Measurements from ENCODE around the gene TAMM41.

Gene TAMM41

GRCh38 chr3:11769704-11770476 lies 76.8 kb downstream of the TAMM41 start:
- TF ChIP-seq CEBPB (IDR thresholded peaks at IDR 0.05) (no peak), TEAD4 (IDR thresholded peaks at IDR 0.05) (no peak), ZBTB7A (IDR thresholded peaks at IDR 0.05; ENCODE audit: low read depth) (peak; percentile 14; the same call in 1 of the 2 replicates)

DNA sequence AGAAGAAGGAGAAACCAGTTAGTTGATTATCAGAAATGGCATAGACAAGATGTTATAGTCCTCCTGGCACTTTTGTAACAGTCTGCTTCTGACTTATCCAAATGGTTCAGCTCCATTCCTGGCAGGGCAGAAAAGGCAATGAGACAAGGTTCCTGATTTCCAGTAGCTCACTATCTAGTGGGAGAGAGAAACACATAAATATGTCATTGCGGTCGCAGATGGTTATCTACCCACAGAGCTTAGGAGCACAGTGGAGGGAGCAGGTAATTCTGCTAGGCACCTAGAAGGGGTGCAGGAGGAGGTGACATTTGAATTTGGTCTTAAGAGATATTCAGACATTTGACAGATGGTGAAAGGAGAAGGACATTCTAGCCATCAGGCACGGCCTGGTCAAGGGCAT lies 78.1 kb downstream of the TAMM41 start:
- no peak for TF ChIP-seq NFIC (IDR thresholded peaks at IDR 0.05)
- TF ChIP-seq YY1 (IDR thresholded peaks at IDR 0.05; ENCODE audit: low read depth): no peak
- TF ChIP-seq REST (IDR thresholded peaks at IDR 0.05; ENCODE audit: low read depth): no peak
- TF ChIP-seq EGR1 (IDR thresholded peaks at IDR 0.05): no peak
- no peak for TF ChIP-seq ZBTB7A (IDR thresholded peaks at IDR 0.05; ENCODE audit: low read depth)
- no peak for TF ChIP-seq RAD21 (IDR thresholded peaks at IDR 0.05; ENCODE audit: low read depth)
- TF ChIP-seq CREB1 (IDR thresholded peaks at IDR 0.05; ENCODE audit: low read depth): no peak
- TF ChIP-seq CEBPB (IDR thresholded peaks at IDR 0.05): no peak
- TF ChIP-seq USF1 (IDR thresholded peaks at IDR 0.05): no peak
- TF ChIP-seq TCF12 (IDR thresholded peaks at IDR 0.05; ENCODE audit: low read depth): no peak
- no peak for TF ChIP-seq FOXM1 (IDR thresholded peaks at IDR 0.05; ENCODE audit: borderline replicate concordance, low read depth)
- TF ChIP-seq EP300 (IDR thresholded peaks at IDR 0.05; ENCODE audit: borderline replicate concordance): no peak
- no peak for TF ChIP-seq TEAD4 (IDR thresholded peaks at IDR 0.05)
- TF ChIP-seq, protein P1, sequence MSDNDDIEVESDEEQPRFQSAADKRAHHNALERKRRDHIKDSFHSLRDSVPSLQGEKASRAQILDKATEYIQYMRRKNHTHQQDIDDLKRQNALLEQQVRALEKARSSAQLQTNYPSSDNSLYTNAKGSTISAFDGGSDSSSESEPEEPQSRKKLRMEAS (IDR thresholded peaks at IDR 0.05): no peak
- TF ChIP-seq TAF1 (IDR thresholded peaks at IDR 0.05; ENCODE audit: low read depth): no peak

- TF ChIP-seq FOXM1 (IDR thresholded peaks at IDR 0.05; ENCODE audit: borderline replicate concordance, low read depth) (no peak), CEBPB (IDR thresholded peaks at IDR 0.05) (no peak)
Observed at GRCh38 chr3:11764931-11765363, 81.7 kb downstream of the TAMM41 start.

DNA sequence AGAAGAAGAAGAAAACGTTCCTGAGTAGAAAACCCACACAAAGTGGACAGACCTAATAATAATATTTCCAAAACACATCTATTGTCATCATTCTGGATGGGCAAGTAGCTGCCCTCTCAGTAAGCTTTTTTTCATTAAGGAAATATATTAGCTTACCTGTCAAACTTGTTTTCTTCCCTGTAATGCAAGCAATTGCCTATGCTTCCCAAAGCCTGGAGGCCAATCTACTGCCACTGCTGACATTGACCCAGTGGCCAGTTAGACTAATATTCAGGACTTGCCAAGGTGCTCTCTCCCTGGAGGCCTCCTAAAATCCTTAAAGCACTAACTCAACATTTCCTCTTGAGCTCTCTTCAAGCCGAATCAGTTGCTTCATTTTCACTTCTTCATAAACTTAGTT lies 86.7 kb downstream of the TAMM41 start:
- no peak for TF ChIP-seq RAD21 (IDR thresholded peaks at IDR 0.05; ENCODE audit: low read depth)

DNA sequence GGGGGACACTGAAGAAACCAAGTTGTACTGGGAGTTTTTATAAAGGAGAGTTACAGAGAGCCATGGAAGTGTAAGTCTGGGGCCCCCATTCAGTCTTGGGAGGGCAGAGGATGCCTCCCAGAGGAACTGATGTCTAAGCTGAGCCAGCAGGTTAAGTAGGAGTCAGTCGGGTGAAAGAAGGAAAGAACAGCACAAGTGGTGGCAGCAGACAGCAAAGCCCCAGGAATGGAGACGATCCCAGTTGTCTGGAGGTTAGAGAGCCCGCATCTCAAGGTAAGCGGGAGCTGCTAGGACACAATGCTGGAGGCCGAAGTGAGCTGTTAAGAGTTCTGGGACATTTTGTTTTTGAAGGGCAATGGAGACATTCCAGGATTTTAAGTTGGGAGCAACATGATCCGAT lies 88.8 kb downstream of the TAMM41 start:
- TF ChIP-seq CREB1 (IDR thresholded peaks at IDR 0.05; ENCODE audit: low read depth) (no peak), REST (IDR thresholded peaks at IDR 0.05; ENCODE audit: low read depth) (no peak), TCF12 (IDR thresholded peaks at IDR 0.05; ENCODE audit: low read depth) (no peak)

DNA sequence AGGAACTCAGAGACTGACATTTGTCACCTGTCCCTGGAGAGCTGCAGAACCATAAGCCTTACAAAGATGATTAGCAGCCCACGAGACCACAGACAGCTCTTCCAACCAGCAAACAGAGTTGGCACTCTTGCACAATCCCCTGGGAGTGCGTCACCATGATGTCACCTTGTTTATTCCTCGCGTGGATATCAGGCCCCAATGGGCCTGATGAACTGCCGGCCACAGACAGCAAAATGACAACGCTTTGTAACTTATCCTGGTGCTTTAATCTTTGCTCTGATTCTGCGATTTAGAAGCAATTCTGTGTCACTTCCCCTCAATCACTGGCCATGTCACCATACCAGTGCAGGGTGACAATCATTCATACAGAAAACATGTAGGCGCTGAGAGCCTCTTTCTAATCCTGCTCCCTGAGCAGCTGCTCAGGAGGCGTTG lies 89.2 kb downstream of the TAMM41 start:
- TF ChIP-seq TAF1 (IDR thresholded peaks at IDR 0.05; ENCODE audit: low read depth) (no peak), CEBPB (IDR thresholded peaks at IDR 0.05) (peak; percentile 31; the same call in 1 of the 2 replicates)

- TF ChIP-seq, protein P1 (IDR thresholded peaks at IDR 0.05): no peak
- no peak for TF ChIP-seq EP300 (IDR thresholded peaks at IDR 0.05; ENCODE audit: borderline replicate concordance)
- no peak for TF ChIP-seq ZBTB7A (IDR thresholded peaks at IDR 0.05; ENCODE audit: low read depth)
- TF ChIP-seq NFIC (IDR thresholded peaks at IDR 0.05): no peak
- TF ChIP-seq USF1 (IDR thresholded peaks at IDR 0.05): no peak
- TF ChIP-seq CEBPB (IDR thresholded peaks at IDR 0.05): no peak
- TF ChIP-seq TAF1 (IDR thresholded peaks at IDR 0.05; ENCODE audit: low read depth): no peak
- TF ChIP-seq TEAD4 (IDR thresholded peaks at IDR 0.05): no peak
- TF ChIP-seq REST (IDR thresholded peaks at IDR 0.05; ENCODE audit: low read depth): no peak
- TF ChIP-seq TCF12 (IDR thresholded peaks at IDR 0.05; ENCODE audit: low read depth): no peak
- no peak for TF ChIP-seq EGR1 (IDR thresholded peaks at IDR 0.05)
- TF ChIP-seq YY1 (IDR thresholded peaks at IDR 0.05; ENCODE audit: low read depth): no peak
- TF ChIP-seq RAD21 (IDR thresholded peaks at IDR 0.05; ENCODE audit: low read depth): no peak
- TF ChIP-seq CREB1 (IDR thresholded peaks at IDR 0.05; ENCODE audit: low read depth): no peak
- TF ChIP-seq FOXM1 (IDR thresholded peaks at IDR 0.05; ENCODE audit: borderline replicate concordance, low read depth): no peak
Observed at GRCh38 chr3:11755276-11755675, 91.4 kb downstream of the TAMM41 start.
